Activated T-helper 2 cell treated with anti-CD3 and anti-CD28 coated beads, Interferon-gamma antibody, Interleukin-2, Interleukin-4, amounts not matched to agents 10 μg/mL and 5 μg/mL and 100 μg/mL, durations not matched to agents 14 hours and 24 hours and 36 hours (primary cell): Measurements from ENCODE around the gene PCDHB16. TPM values are rescaled to one million over a fixed set of nuclear protein-coding genes. Genes with fewer than 3 reads are reported as not detected.
"Not testable (repeated sequence)": the region's sequence is repeated elsewhere in the genome, so short reads cannot be mapped to it uniquely, and the experiment has no call there.

ENCODE experiments used
- DNase-seq: peaks from one replicate; pipeline ENCODE4 v3.0.0; 2021; ENCODE audit warnings: low spot score
- H3K27ac Mint-ChIP-seq: one replicate; pipeline ENCODE4 v1.8.0; 2021; ENCODE audit warnings: mixed read lengths
- H3K27me3 Mint-ChIP-seq: one replicate; pipeline ENCODE4 v1.8.0; 2021; ENCODE audit warnings: low read depth, mixed read lengths
- H3K36me3 Mint-ChIP-seq: one replicate; pipeline ENCODE4 v1.8.0; 2021; ENCODE audit warnings: low read depth, mixed read lengths
- H3K4me1 Mint-ChIP-seq: one replicate; pipeline ENCODE4 v1.8.0; 2021; ENCODE audit warnings: low read depth, mixed read lengths
- H3K4me3 Mint-ChIP-seq: one replicate; pipeline ENCODE4 v1.8.0; 2021; ENCODE audit warnings: low read depth, mild to moderate bottlenecking, moderate library complexity, mixed read lengths
- H3K9me3 Mint-ChIP-seq: one replicate; pipeline ENCODE4 v1.8.0; 2021; ENCODE audit warnings: mixed read lengths
- intact Hi-C: fragments of 100-400 bp; cut with micrococcal nuclease; formaldehyde crosslinking; loops from one replicate; pipeline ENCODE4 v1.15.1; 2023
- total RNA-seq: library from RNA; stranded (reverse); gene quantifications from 2 replicates; pipeline ENCODE4 v1.2.3, GENCODE V29; 2022

The PCDHB16 gene
- total RNA-seq: not detected in 2 replicates

GRCh38 chr5:141182248-141182647 lies at the start of gene PCDHB16:
Gene PCDHB16 (plus strand): TSS chr5:141182387. CDS start chr5:141182560, 173 bp downstream.
- H3K27me3 Mint-ChIP-seq: no peaks in the 10 kb centered on the region

GRCh38 chr5:141135030-141135717 lies 47.0 kb upstream of the PCDHB16 start, which contains the start of gene PCDHB5:
Gene PCDHB5 (plus strand): TSS chr5:141135206. CDS start chr5:141135435, 229 bp downstream.
- Mint-ChIP-seq H3K27ac (no peak within 1 kb of the TSS), H3K4me3 (peak within 1 kb of the TSS; percentile 30), H3K27me3 (no peaks in the 10 kb centered on the region), H3K4me1 (no peaks in the 10 kb centered on the region), H3K9me3 (peaks cover 56% of the 10 kb centered on the region), H3K36me3 (no peaks in the 10 kb centered on the region)
- intact Hi-C loops: no loop called here
- no peak for DNase-seq

More at GRCh38 chr5:141182248-141182647, at the start of gene PCDHB16:
- Mint-ChIP-seq H3K9me3 (peaks cover 41% of the 10 kb centered on the region), H3K27ac (no peak within 1 kb of the TSS), H3K4me3 (no peak within 1 kb of the TSS), H3K36me3 (no peaks in the 10 kb centered on the region), H3K4me1 (peaks cover 2% of the 10 kb centered on the region)
- intact Hi-C loops: no loop called here
- no peak for DNase-seq

- no peaks in the 10 kb centered on the region for H3K4me1 Mint-ChIP-seq
- intact Hi-C loops: no loop called here
- H3K27me3 Mint-ChIP-seq: no peaks in the 10 kb centered on the region
- H3K9me3 Mint-ChIP-seq: peaks cover 51% of the 10 kb centered on the region
- no peak for DNase-seq
- H3K4me3 Mint-ChIP-seq: no peak overlapping the region
- H3K36me3 Mint-ChIP-seq: no peaks in the 10 kb centered on the region
- H3K27ac Mint-ChIP-seq: no peak overlapping the region
Measured at GRCh38 chr5:141135718-141136266, 46.4 kb upstream of the PCDHB16 start.

GRCh38 chr5:141137346-141137745 lies 44.8 kb upstream of the PCDHB16 start:
- H3K4me3 Mint-ChIP-seq, H3K4me1 Mint-ChIP-seq, H3K27ac Mint-ChIP-seq, DNase-seq, intact Hi-C loops, H3K27me3 Mint-ChIP-seq, H3K36me3 Mint-ChIP-seq: not testable (repeated sequence)
- H3K9me3 Mint-ChIP-seq: peaks cover 54% of the 10 kb centered on the region

GRCh38 chr5:141149812-141150211 lies 32.4 kb upstream of the PCDHB16 start, which contains the start of gene PCDHB6:
Gene PCDHB6 (plus strand): TSS chr5:141150057. CDS start chr5:141150258, 201 bp downstream.
- Mint-ChIP-seq H3K36me3 (no peaks in the 10 kb centered on the region), H3K9me3 (peaks cover 31% of the 10 kb centered on the region)

GRCh38 chr5:141150224-141150992 lies 31.8 kb upstream of the PCDHB16 start:
- Mint-ChIP-seq H3K27ac (no peak overlapping the region), H3K4me1 (no peaks in the 10 kb centered on the region), H3K27me3 (no peaks in the 10 kb centered on the region), H3K36me3 (no peaks in the 10 kb centered on the region), H3K9me3 (peaks cover 31% of the 10 kb centered on the region), H3K4me3 (no peak overlapping the region)
- no peak for DNase-seq
- intact Hi-C loops: no loop called here

More at GRCh38 chr5:141149812-141150211, 32.4 kb upstream of the PCDHB16 start, which contains the start of gene PCDHB6:
- DNase-seq: no peak
- intact Hi-C loops: no loop called here
- Mint-ChIP-seq H3K27ac (no peak within 1 kb of the TSS), H3K4me1 (no peaks in the 10 kb centered on the region), H3K4me3 (no peak within 1 kb of the TSS), H3K27me3 (no peaks in the 10 kb centered on the region)

- H3K4me1 Mint-ChIP-seq: no peaks in the 10 kb centered on the region
- H3K36me3 Mint-ChIP-seq: no peaks in the 10 kb centered on the region
- H3K27ac Mint-ChIP-seq: no peak overlapping the region
- intact Hi-C loops: no loop called here
- no peak overlapping the region for H3K4me3 Mint-ChIP-seq
- no peak for DNase-seq
- H3K9me3 Mint-ChIP-seq: peaks cover 31% of the 10 kb centered on the region
- H3K27me3 Mint-ChIP-seq: no peaks in the 10 kb centered on the region
Measured at GRCh38 chr5:141150993-141151325, 31.2 kb upstream of the PCDHB16 start.

GRCh38 chr5:141151632-141152031 lies 30.6 kb upstream of the PCDHB16 start:
- H3K9me3 Mint-ChIP-seq: peaks cover 33% of the 10 kb centered on the region
- DNase-seq, H3K27me3 Mint-ChIP-seq, H3K4me3 Mint-ChIP-seq, H3K4me1 Mint-ChIP-seq, H3K36me3 Mint-ChIP-seq, H3K27ac Mint-ChIP-seq, intact Hi-C loops: not testable (repeated sequence)

- H3K36me3 Mint-ChIP-seq, DNase-seq, H3K4me1 Mint-ChIP-seq, H3K4me3 Mint-ChIP-seq, H3K27me3 Mint-ChIP-seq, intact Hi-C loops, H3K27ac Mint-ChIP-seq: not testable (repeated sequence)
- peaks cover 38% of the 10 kb centered on the region for H3K9me3 Mint-ChIP-seq
Measured at GRCh38 chr5:141152096-141152495, 30.1 kb upstream of the PCDHB16 start.

- Mint-ChIP-seq H3K27me3 (no peaks in the 10 kb centered on the region), H3K27ac (no peak overlapping the region), H3K4me3 (no peak overlapping the region), H3K4me1 (no peaks in the 10 kb centered on the region), H3K9me3 (peaks cover 41% of the 10 kb centered on the region), H3K36me3 (no peaks in the 10 kb centered on the region)
- DNase-seq: no peak
- intact Hi-C loops: no loop called here
Measured at GRCh38 chr5:141155540-141156374, 26.4 kb upstream of the PCDHB16 start.

GRCh38 chr5:141157356-141157755 lies 24.8 kb upstream of the PCDHB16 start:
- DNase-seq, H3K27me3 Mint-ChIP-seq, H3K27ac Mint-ChIP-seq, H3K4me1 Mint-ChIP-seq, intact Hi-C loops, H3K36me3 Mint-ChIP-seq, H3K4me3 Mint-ChIP-seq: not testable (repeated sequence)
- H3K9me3 Mint-ChIP-seq: peaks cover 31% of the 10 kb centered on the region

GRCh38 chr5:141157901-141158300 lies 24.3 kb upstream of the PCDHB16 start:
- DNase-seq, H3K36me3 Mint-ChIP-seq, H3K27me3 Mint-ChIP-seq, H3K27ac Mint-ChIP-seq, H3K4me3 Mint-ChIP-seq, H3K4me1 Mint-ChIP-seq, intact Hi-C loops: not testable (repeated sequence)
- H3K9me3 Mint-ChIP-seq: peaks cover 27% of the 10 kb centered on the region
